Kidney (tissue), 14 donors: ENCODE data around the gene VRTN. TPM values are rescaled to one million over a fixed set of nuclear protein-coding genes. Genes with fewer than 3 reads are reported as not detected.
A peak's percentile ranks its signal among the peaks of the same experiment; 100 is the strongest.

Experiments used
- DNase-seq, 5 donors: peaks; one replicate each; pipeline ENCODE4 v3.0.0-alpha.2; 2013 to 2020
- FAIRE-seq: peaks from 2 replicates; lab custom pipeline; 2012; peaks lifted over from hg19 to GRCh38; lab: Jason Lieb, UNC
- H3K27ac ChIP-seq, 2 donors: one replicate each; pipeline ENCODE4 v1.7.0; 2013; ENCODE audit warnings: low read depth in 2 of 2, low read length in 2 of 2, inconsistent platforms in 1 of 2
- H3K27me3 ChIP-seq: one replicate; pipeline ENCODE4 v1.7.1; 2013; ENCODE audit warnings: low read length, inconsistent platforms; ENCODE audit not compliant: control insufficient read depth, insufficient read depth
- H3K36me3 ChIP-seq, 3 donors: one replicate each; pipeline versions ENCODE4 v1.7.0 to v1.7.1; 2013; ENCODE audit warnings: low read length in 3 of 3, control low read depth in 1 of 3, inconsistent platforms in 1 of 3; ENCODE audit not compliant: insufficient read depth in 3 of 3, control insufficient read depth in 2 of 3
- H3K4me1 ChIP-seq, 3 donors: one replicate each; pipeline versions ENCODE4 v1.7.0 to v1.7.1; 2013; ENCODE audit warnings: low read length in 3 of 3, inconsistent platforms in 1 of 3, low read depth in 1 of 3; ENCODE audit not compliant: control insufficient read depth in 2 of 3, insufficient read depth in 2 of 3
- H3K4me3 ChIP-seq, 3 donors: one replicate each; pipeline versions ENCODE4 v1.7.0 to v1.8.1; 2013; ENCODE audit warnings: low read length in 3 of 3, control low read depth in 1 of 3, inconsistent platforms in 1 of 3
- H3K9ac ChIP-seq, 3 donors: one replicate each; pipeline versions ENCODE4 v1.7.0 to v1.7.1; 2013; ENCODE audit warnings: low read length in 3 of 3, control low read depth in 1 of 3, inconsistent platforms in 1 of 3
- H3K9me3 ChIP-seq, 3 donors: one replicate each; pipeline versions ENCODE4 v1.7.0 to v1.7.1; 2013; ENCODE audit warnings: low read length in 3 of 3, control low read depth in 1 of 3, inconsistent platforms in 1 of 3; ENCODE audit not compliant: control insufficient read depth in 2 of 3, insufficient read depth in 1 of 3
- intact Hi-C: fragments of 100-400 bp; cut with DNase I; formaldehyde crosslinking; loops from one replicate; pipeline ENCODE4 v1.11.1; 2022
- polyA plus RNA-seq: library from polyadenylated mRNA; stranded (reverse); fragments of 350-450 nt; fragmentation: Illumina TruSeq; extraction: RNeasy Lipid Tissue Mini Kit (QIAGEN cat#74804); gene quantifications from one replicate; pipeline ENCODE4 v1.2.3, GENCODE V29; 2014; ENCODE audit warnings: low read depth, low replicate concordance; ENCODE audit not compliant: insufficient read depth
- total RNA-seq: library from RNA; stranded (reverse); fragmentation: NEBNext Ultra II Directional; extraction: Animal tissue kit (Norgen Biotek cat#: 25700); gene quantifications from one replicate; pipeline ENCODE4 v1.2.1, GENCODE V29; 2021
- TF ChIP-seq, protein P1 (sequence below): IDR thresholded peaks from 3 replicates; pipeline ENCODE4 v1.5.1; 2012; ENCODE audit warnings: mild to moderate bottlenecking, moderate library complexity, borderline replicate concordance; ENCODE audit not compliant: insufficient read depth; ENCODE audit errors: extremely low read depth
- donor health status: control.
- donor health status: control.
- donor health status: control.
- donor health status: control.
- donor health status: control.
- donor health status: DM: yes; HTN: yes; CAD: no.
- donor health status: Normal renal cell carcinoma (clear cell type).

Gene VRTN
- total and polyA plus RNA-seq, 2 donors from 2014 or later: not detected

DNA sequence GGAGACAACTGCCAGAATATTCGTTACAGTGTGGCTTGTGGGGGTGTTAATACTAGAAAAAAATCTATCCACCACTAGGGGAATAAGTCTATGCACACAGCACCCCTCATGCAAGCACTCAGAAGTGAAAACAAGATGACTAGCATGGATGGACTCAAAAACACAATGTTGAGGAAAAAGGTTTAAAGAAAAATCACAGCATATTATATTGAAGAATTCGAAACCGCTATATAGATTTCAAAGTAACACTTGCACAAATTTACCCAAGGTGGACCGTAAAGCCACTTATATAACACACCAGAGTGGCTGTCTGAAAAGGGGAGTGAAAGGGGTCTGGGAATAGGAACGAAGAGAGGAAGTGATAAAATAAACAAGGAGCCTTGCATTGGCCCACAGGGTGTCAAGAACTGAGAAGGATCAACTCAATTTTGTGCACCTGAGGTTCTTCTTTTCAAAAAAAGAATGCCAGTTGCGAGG is 46.1 kb upstream of the VRTN start:
- TF ChIP-seq, protein P1, sequence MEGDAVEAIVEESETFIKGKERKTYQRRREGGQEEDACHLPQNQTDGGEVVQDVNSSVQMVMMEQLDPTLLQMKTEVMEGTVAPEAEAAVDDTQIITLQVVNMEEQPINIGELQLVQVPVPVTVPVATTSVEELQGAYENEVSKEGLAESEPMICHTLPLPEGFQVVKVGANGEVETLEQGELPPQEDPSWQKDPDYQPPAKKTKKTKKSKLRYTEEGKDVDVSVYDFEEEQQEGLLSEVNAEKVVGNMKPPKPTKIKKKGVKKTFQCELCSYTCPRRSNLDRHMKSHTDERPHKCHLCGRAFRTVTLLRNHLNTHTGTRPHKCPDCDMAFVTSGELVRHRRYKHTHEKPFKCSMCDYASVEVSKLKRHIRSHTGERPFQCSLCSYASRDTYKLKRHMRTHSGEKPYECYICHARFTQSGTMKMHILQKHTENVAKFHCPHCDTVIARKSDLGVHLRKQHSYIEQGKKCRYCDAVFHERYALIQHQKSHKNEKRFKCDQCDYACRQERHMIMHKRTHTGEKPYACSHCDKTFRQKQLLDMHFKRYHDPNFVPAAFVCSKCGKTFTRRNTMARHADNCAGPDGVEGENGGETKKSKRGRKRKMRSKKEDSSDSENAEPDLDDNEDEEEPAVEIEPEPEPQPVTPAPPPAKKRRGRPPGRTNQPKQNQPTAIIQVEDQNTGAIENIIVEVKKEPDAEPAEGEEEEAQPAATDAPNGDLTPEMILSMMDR: no peak
- H3K27me3 ChIP-seq: no peaks in the 10 kb centered on the region
- DNase-seq (peak in 2 of 5 donors; percentile 66 to 73), FAIRE-seq (no peak)
- H3K4me3 ChIP-seq: peak overlapping the region; percentile 81 to 95 (median 91)
- H3K9ac ChIP-seq: peak overlapping the region; percentile 75 to 97 (median 75)
- peak overlapping the region; percentile 59 to 87 for H3K27ac ChIP-seq
- no peaks in the 10 kb centered on the region for H3K9me3 ChIP-seq
- peaks cover 3 to 20% (median 8%) of the 10 kb centered on the region in 3 donors for H3K4me1 ChIP-seq
- intact Hi-C loops: no loop called here
- peaks cover 4 to 12% (median 6%) of the 10 kb centered on the region in 3 donors for H3K36me3 ChIP-seq

DNA sequence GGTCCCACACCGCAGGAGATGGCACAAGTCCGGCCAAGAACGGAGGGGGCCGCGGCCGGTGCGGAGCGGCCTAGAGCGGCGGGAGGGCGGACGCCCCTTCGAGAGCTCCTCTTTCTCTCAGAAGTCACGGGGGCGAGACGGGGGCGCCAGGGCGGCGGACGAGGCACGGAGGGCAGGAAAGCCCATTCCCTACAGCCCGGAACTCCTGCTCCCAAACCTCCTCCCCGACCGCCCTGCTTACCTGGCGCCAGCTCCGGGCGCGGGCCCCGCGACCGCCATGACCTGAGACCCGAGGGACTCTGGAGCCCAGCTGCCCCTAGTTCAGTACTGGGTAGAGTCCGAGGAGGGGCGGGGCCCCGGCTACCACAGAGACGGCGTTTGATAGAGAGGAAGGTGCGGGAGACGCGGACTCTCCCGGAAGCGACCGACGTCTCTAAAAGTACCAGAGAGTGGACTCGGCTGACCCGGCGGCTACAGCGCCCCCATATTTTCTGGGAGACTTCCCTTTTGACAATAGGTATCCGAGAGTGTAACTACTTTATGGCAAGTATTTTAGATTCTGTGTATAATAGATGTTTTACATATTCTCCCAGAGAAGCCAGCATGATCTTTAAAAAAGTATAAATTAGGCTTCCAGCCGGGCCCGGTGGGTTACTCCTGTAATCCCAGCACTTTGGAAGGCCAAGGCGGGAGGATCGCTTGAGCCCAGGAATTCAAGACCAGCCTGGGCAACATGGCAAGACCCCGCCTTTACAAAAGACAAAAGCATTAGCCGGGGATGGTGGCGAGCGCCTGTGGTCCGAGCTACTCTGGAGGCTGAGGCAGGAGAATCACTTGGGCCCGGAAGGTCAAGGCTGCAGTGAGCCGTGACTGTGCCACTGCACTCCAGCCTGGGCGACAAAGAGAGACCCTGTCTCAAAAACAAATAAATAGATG is 45.4 kb upstream of the VRTN start, which contains the start of gene ABCD4:
TSS of gene ABCD4 (minus strand) at position 301 of the 936 bp plus-strand sequence. CDS start at position 279, 22 bp downstream.
- Histone ChIP-seq H3K9ac (peak within 1 kb of the TSS; percentile 75 to 97 (median 75)), H3K9me3 (no peaks in the 10 kb centered on the region), H3K27me3 (no peaks in the 10 kb centered on the region), H3K27ac (peak within 1 kb of the TSS; percentile 59 to 87), H3K36me3 (peaks cover 3 to 10% (median 4%) of the 10 kb centered on the region in 3 donors), H3K4me3 (peak within 1 kb of the TSS; percentile 81 to 95 (median 91)), H3K4me1 (peaks cover 3 to 20% (median 8%) of the 10 kb centered on the region in 3 donors)
- intact Hi-C loops: no loop called here
- FAIRE-seq (no peak), DNase-seq (peak; percentile 94 to 98 (median 96))
- TF ChIP-seq, protein P1: peak; percentile 51

DNA sequence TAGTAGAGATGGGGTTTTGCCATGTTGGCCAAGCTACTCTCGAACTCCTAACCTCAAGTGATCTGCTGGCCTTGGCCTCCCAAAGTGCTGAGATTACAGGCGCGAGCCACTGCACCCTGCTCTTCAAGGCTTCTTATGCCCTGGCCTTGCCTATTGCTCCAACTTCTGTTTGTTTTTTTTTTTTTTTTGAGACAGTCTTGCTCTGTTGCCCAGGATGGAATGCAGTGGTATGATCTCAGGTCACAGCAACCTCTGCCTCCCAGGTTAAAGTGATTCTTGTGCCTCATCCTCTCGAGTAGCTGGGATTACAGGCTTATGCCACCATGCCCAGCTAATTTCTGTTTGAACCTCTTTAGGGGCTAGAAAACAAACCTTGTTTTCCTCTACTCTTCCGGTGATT is 39.6 kb upstream of the VRTN start:
- DNase-seq (peak in 2 of 5 donors; percentile 2 to 31), FAIRE-seq (no peak)
- Histone ChIP-seq H3K4me3 (no peak overlapping the region), H3K9me3 (no peaks in the 10 kb centered on the region), H3K9ac (no peak overlapping the region), H3K27ac (no peak overlapping the region), H3K4me1 (no peaks in the 10 kb centered on the region), H3K36me3 (no peaks in the 10 kb centered on the region), H3K27me3 (no peaks in the 10 kb centered on the region)
- intact Hi-C loops: no loop called here
- TF ChIP-seq, protein P1: no peak
